Astrocyte of the spinal cord (primary cell): ENCODE data around the gene SCN3B.

Experiments
- DNase-seq: peaks from one replicate; pipeline ENCODE4 v3.0.0; 2011; ENCODE audit warnings: low read depth, low spot score
- H3K4me3 ChIP-seq: 2 replicates; pipeline ENCODE4 v1.5.1; 2011; ENCODE audit warnings: low read depth, mild to moderate bottlenecking, low read length, moderate library complexity
- CTCF ChIP-seq: IDR thresholded peaks from 2 replicates; pipeline ENCODE4 v1.5.1; 2012; ENCODE audit warnings: low read depth, mild to moderate bottlenecking, low read length, inconsistent platforms
- in situ Hi-C: cut with HindIII; loops from 2 replicates; pipeline ENCODE4 v1.10.0; 2017; ENCODE audit warnings: low sequenced_read_pairs

Gene SCN3B

GRCh38 chr11:123654566-123655081, at the start of gene SCN3B:
TSS of gene SCN3B (minus strand) at chr11:123654624. CDS start at chr11:123653801, 823 bp downstream.
- H3K4me3 ChIP-seq: peak within 1 kb of the TSS; percentile 57
- in situ Hi-C loops: no loop called here
- no peak for TF ChIP-seq CTCF
- DNase-seq: peak; percentile 70

- TF ChIP-seq CTCF: no peak
- DNase-seq: no peak
- no peak overlapping the region for H3K4me3 ChIP-seq
- in situ Hi-C loops: no loop called here
Observed at GRCh38 chr11:123702696-123703095, 48.3 kb upstream of the SCN3B start.

GRCh38 chr11:123702139-123702538, 47.7 kb upstream of the SCN3B start:
- in situ Hi-C loops: no loop called here
- no peak for DNase-seq
- no peak overlapping the region for H3K4me3 ChIP-seq
- no peak for TF ChIP-seq CTCF

GRCh38 chr11:123700772-123701171, 46.3 kb upstream of the SCN3B start:
- TF ChIP-seq CTCF: no peak
- in situ Hi-C loops: no loop called here
- no peak for DNase-seq
- H3K4me3 ChIP-seq: no peak overlapping the region

- no peak for DNase-seq
- no peak for TF ChIP-seq CTCF
- no peak overlapping the region for H3K4me3 ChIP-seq
- in situ Hi-C loops: no loop called here
Observed at GRCh38 chr11:123698546-123699127, 44.2 kb upstream of the SCN3B start.

GRCh38 chr11:123696183-123696582, 41.8 kb upstream of the SCN3B start:
- TF ChIP-seq CTCF: no peak
- H3K4me3 ChIP-seq: no peak overlapping the region
- no peak for DNase-seq
- in situ Hi-C loops: no loop called here
